B cell (primary cell): ENCODE data around the gene KNG1. TPM values are rescaled to one million over a fixed set of nuclear protein-coding genes. Genes with fewer than 3 reads are reported as not detected.
A peak's percentile ranks its signal among the peaks of the same experiment; 100 is the strongest.

Experiments
- ATAC-seq: fragments of 200-7000 bp; cut with Tn5 transposase; one replicate; pipeline ENCODE4 v1.10.0; 2021; ENCODE audit warnings: low read depth, mild to moderate bottlenecking, moderate number of reproducible peaks, moderate library complexity
- CTCF ChIA-PET: fragments of 350-600 bp; sonication (Branson Sonifier 250); formaldehyde crosslinking; loops from one replicate; lab custom pipeline; 2021; ENCODE audit warnings: antibody characterized with exemption, inconsistent platforms; lab: Charles Lee
- POLR2A ChIA-PET: fragments of 350-600 bp; sonication (Branson Sonifier 250); formaldehyde crosslinking; loops from one replicate; lab custom pipeline; 2021; ENCODE audit warnings: antibody characterized with exemption; lab: Charles Lee
- DNase-seq: peaks from one replicate; pipeline ENCODE4 v3.0.0; 2013
- H2AFZ ChIP-seq: 2 replicates; pipeline ENCODE4 v1.6.1; 2012; ENCODE audit warnings: mild to moderate bottlenecking, low read depth, low read length; ENCODE audit not compliant: insufficient read depth, poor library complexity, severe bottlenecking
- H3K27ac ChIP-seq, 2 donors: 1 replicate in 1 of 2; 2 replicates in 1 of 2; pipeline ENCODE4 v1.5.1; 2012 to 2013; ENCODE audit warnings: low read length in 2 of 2, mild to moderate bottlenecking in 2 of 2, moderate library complexity in 1 of 2
- H3K27me3 ChIP-seq, 4 experiments: fragments of 200-600 bp in 1 of 4; sonication (generic) in 1 of 4; replicated peaks in 1 of 4; 1 replicate in 2 of 4; 2 replicates in 2 of 4; pipeline versions ENCODE4 v1.6.1 to v1.7.0; 2013 to 2016; ENCODE audit warnings: low read length in 3 of 4, mild to moderate bottlenecking in 2 of 4, mixed read lengths in 1 of 4, moderate library complexity in 1 of 4; ENCODE audit not compliant: insufficient read depth in 4 of 4, control insufficient read depth in 3 of 4; ENCODE audit errors: control extremely low read depth in 1 of 4
- H3K36me3 ChIP-seq, 2 experiments: replicated peaks in 1 of 2; 1 replicate in 1 of 2; 2 replicates in 1 of 2; pipeline versions ENCODE4 v1.6.1 to v1.7.1; 2013; ENCODE audit warnings: low read length in 1 of 2; ENCODE audit not compliant: insufficient read depth in 2 of 2, control insufficient read depth in 1 of 2; ENCODE audit errors: control extremely low read depth in 1 of 2, extremely low read depth in 1 of 2
- H3K4me1 ChIP-seq, 2 donors: fragments of 200-600 bp in 1 of 2; sonication (generic) in 1 of 2; 1 replicate in 1 of 2; 2 replicates in 1 of 2; pipeline versions ENCODE4 v1.5.1 to v1.6.1; 2013 to 2017; ENCODE audit warnings: low read length in 2 of 2; ENCODE audit not compliant: control insufficient read depth in 2 of 2, insufficient read depth in 2 of 2
- H3K4me2 ChIP-seq: replicated peaks from 2 replicates; pipeline ENCODE3; 2012; ENCODE audit warnings: mild to moderate bottlenecking, low read depth, low read length; ENCODE audit not compliant: poor library complexity, severe bottlenecking
- H3K4me3 ChIP-seq, 5 experiments: fragments of 200-600 bp in 1 of 5; sonication (generic) in 1 of 5; 1 replicate in 3 of 5; 2 replicates in 2 of 5; pipeline versions ENCODE4 v1.5.1 to v1.7.0; 2011 to 2016; ENCODE audit warnings: low read length in 4 of 5, mild to moderate bottlenecking in 4 of 5, low read depth in 2 of 5, control low read depth in 1 of 5, moderate library complexity in 1 of 5; ENCODE audit not compliant: insufficient read depth in 1 of 5; ENCODE audit errors: control extremely low read depth in 1 of 5, extremely low read depth in 1 of 5
- H3K79me2 ChIP-seq: fragments of 200-600 bp; sonication (generic); one replicate; pipeline ENCODE4 v1.6.0; 2016; ENCODE audit warnings: low read length; ENCODE audit not compliant: control insufficient read depth, insufficient read depth
- H3K9ac ChIP-seq: fragments of 200-600 bp; sonication (generic); 2 replicates; pipeline ENCODE4 v1.6.1; 2017; ENCODE audit warnings: mild to moderate bottlenecking, low read length, moderate library complexity
- H3K9me3 ChIP-seq, 3 donors: one replicate each; pipeline versions ENCODE4 v1.6.1 to v1.7.1; 2013; ENCODE audit warnings: low read length in 2 of 3; ENCODE audit not compliant: control insufficient read depth in 2 of 3, insufficient read depth in 1 of 3; ENCODE audit errors: control extremely low read depth in 1 of 3
- H4K20me1 ChIP-seq: 2 replicates; pipeline ENCODE4 v1.6.0; 2012; ENCODE audit warnings: mild to moderate bottlenecking, low read length; ENCODE audit not compliant: insufficient read depth, control insufficient read depth, poor library complexity, severe bottlenecking
- H3K27ac Mint-ChIP-seq: one replicate; pipeline ENCODE4 v1.8.0; 2021; ENCODE audit warnings: mixed read lengths
- H3K27me3 Mint-ChIP-seq: one replicate; pipeline ENCODE4 v1.8.0; 2021; ENCODE audit warnings: mixed read lengths
- H3K4me1 Mint-ChIP-seq: one replicate; pipeline ENCODE4 v1.8.0; 2021; ENCODE audit warnings: mixed read lengths
- H3K4me3 Mint-ChIP-seq: one replicate; pipeline ENCODE4 v1.8.0; 2021; ENCODE audit warnings: mixed read lengths
- H3K9me3 Mint-ChIP-seq: one replicate; pipeline ENCODE4 v1.8.0; 2022; ENCODE audit warnings: mixed read lengths; ENCODE audit not compliant: insufficient read depth
- EZH2 ChIP-seq: IDR thresholded peaks from 2 replicates; pipeline ENCODE4 v1.6.1; 2012; ENCODE audit warnings: borderline replicate concordance, low read depth, mild to moderate bottlenecking, moderate library complexity, low read length; ENCODE audit not compliant: insufficient read depth, poor library complexity, severe bottlenecking
- WGBS: methylation state at CpG from one replicate; pipeline ENCODE4 v1.1.5; 2013; ENCODE audit warnings: missing lambda C conversion rate; ENCODE audit not compliant: insufficient coverage; 5-methylcytosine and 5-hydroxymethylcytosine counted together
- intact Hi-C: fragments of 100-400 bp; cut with micrococcal nuclease; formaldehyde crosslinking; loops from one replicate; pipeline ENCODE4 v1.10.0; 2022
- polyA plus RNA-seq: library from polyadenylated mRNA; depleted of rRNA; stranded (reverse); fragments of >200 nt; gene quantifications from 2 replicates; pipeline ENCODE4 v1.2.3, GENCODE V29; 2012
- total RNA-seq, 2 donors: library from RNA; stranded (reverse); fragments of 120-200 nt in 1 of 2; gene quantifications; 1 replicate in 1 of 2; 2 replicates in 1 of 2; pipeline versions ENCODE4 v1.2.3 to v1.2.4, GENCODE V29; 2013 to 2022
- TF ChIP-seq, protein P1 (sequence below): fragments of 200-600 bp; IDR thresholded peaks from one replicate; pipeline ENCODE4 v1.8.0; 2022; ENCODE audit warnings: antibody characterized with exemption, mild to moderate bottlenecking

KNG1 gene
- total and polyA plus RNA-seq, 2 donors (not counting 1 experiment from before 2014, with no cell fraction given): not detected

GRCh38 chr3:186746008-186746407, 28.8 kb downstream of the KNG1 start:
- ATAC-seq (no peak), DNase-seq (no peak)
- peaks cover 0 to 4% (median 0%) of the 10 kb centered on the region in 4 experiments for H3K27me3 ChIP-seq
- H3K4me3 ChIP-seq: no peak overlapping the region
- no peak overlapping the region for H3K9ac ChIP-seq
- intact Hi-C loops: no loop called here
- peaks cover 4% of the 10 kb centered on the region for H3K4me1 Mint-ChIP-seq
- CTCF ChIA-PET: interaction anchor here (1.0 kb wide), 1 partner anchor 128 kb away, joined by 3 read pairs; no protein-coding TSS in a partner anchor
- H3K27me3 Mint-ChIP-seq: no peaks in the 10 kb centered on the region
- no peaks in the 10 kb centered on the region for H3K4me1 ChIP-seq
- H2AFZ ChIP-seq: no peak overlapping the region
- TF ChIP-seq EZH2: no peak
- TF ChIP-seq, protein P1, sequence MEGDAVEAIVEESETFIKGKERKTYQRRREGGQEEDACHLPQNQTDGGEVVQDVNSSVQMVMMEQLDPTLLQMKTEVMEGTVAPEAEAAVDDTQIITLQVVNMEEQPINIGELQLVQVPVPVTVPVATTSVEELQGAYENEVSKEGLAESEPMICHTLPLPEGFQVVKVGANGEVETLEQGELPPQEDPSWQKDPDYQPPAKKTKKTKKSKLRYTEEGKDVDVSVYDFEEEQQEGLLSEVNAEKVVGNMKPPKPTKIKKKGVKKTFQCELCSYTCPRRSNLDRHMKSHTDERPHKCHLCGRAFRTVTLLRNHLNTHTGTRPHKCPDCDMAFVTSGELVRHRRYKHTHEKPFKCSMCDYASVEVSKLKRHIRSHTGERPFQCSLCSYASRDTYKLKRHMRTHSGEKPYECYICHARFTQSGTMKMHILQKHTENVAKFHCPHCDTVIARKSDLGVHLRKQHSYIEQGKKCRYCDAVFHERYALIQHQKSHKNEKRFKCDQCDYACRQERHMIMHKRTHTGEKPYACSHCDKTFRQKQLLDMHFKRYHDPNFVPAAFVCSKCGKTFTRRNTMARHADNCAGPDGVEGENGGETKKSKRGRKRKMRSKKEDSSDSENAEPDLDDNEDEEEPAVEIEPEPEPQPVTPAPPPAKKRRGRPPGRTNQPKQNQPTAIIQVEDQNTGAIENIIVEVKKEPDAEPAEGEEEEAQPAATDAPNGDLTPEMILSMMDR: no peak
- no peaks in the 10 kb centered on the region for H3K9me3 Mint-ChIP-seq
- H3K79me2 ChIP-seq: no peaks in the 10 kb centered on the region
- no peak overlapping the region for H3K27ac ChIP-seq
- H3K27ac Mint-ChIP-seq: no peak overlapping the region
- peak overlapping the region; percentile 10 for H3K4me3 Mint-ChIP-seq
- no peaks in the 10 kb centered on the region for H3K36me3 ChIP-seq
- no peaks in the 10 kb centered on the region for H4K20me1 ChIP-seq
- no peaks in the 10 kb centered on the region for H3K9me3 ChIP-seq
- POLR2A ChIA-PET: interaction anchor here (0.7 kb wide), 1 partner anchor 702 kb away, joined by 3 read pairs; no protein-coding TSS in a partner anchor
- 23% methylated on average over 6 of the region's 10 CpGs for whole genome bisulfite sequencing
- H3K4me2 ChIP-seq: peak overlapping the region; percentile 6

DNA sequence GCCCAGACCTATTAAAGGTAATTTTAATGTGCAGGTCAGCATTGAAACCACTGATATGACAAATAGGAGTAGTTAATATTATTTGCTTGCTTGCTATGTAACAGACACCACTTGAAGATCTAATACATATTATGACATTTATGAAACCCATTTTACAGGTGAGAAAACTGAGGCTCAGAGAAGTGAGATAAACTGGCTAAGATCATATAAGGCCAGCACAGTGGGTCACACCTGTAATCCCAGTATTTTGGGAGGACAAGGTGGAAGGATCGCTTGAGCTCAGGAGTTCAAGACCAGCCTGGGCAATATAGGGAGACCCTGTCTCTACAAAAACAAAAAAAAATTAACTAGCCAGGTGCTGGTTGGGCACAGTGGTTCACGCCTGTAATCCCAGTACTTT, 33.2 kb downstream of the KNG1 start:
- H3K27ac Mint-ChIP-seq: no peak overlapping the region
- no peaks in the 10 kb centered on the region for H3K79me2 ChIP-seq
- TF ChIP-seq, protein P1: no peak
- no peak for TF ChIP-seq EZH2

More for the DNA sequence above, 33.2 kb downstream of the KNG1 start:
- H3K9me3 ChIP-seq: no peaks in the 10 kb centered on the region
- no peaks in the 10 kb centered on the region for H3K4me1 ChIP-seq
- no peaks in the 10 kb centered on the region for H4K20me1 ChIP-seq
- Mint-ChIP-seq H3K9me3 (no peaks in the 10 kb centered on the region), H3K27me3 (peaks cover 9% of the 10 kb centered on the region), H3K4me3 (no peak overlapping the region), H3K4me1 (peaks cover 8% of the 10 kb centered on the region)
- ChIA-PET CTCF (interaction anchor here (2.9 kb wide), 1 partner anchor 135 kb away, joined by 15 read pairs; no protein-coding TSS in a partner anchor), POLR2A (interaction anchor here (1.1 kb wide), 1 partner anchor 34 kb away, joined by 3 read pairs; no protein-coding TSS in a partner anchor)
- ATAC-seq (no peak), DNase-seq (no peak)
- no peak overlapping the region for H3K27ac ChIP-seq
- 100% methylated on average over 2 of the region's 2 CpGs for WGBS
- intact Hi-C loops: no loop called here
- H3K27me3 ChIP-seq: no peaks in the 10 kb centered on the region
- H3K36me3 ChIP-seq: no peaks in the 10 kb centered on the region
- H3K4me3 ChIP-seq: no peak overlapping the region
- H3K4me2 ChIP-seq: no peak overlapping the region
- H3K9ac ChIP-seq: no peak overlapping the region
- H2AFZ ChIP-seq: no peak overlapping the region
